Endothelial cell of umbilical vein (primary cell): Measurements from ENCODE around the gene TMEM273. TPM values are rescaled to one million over a fixed set of nuclear protein-coding genes. Genes with fewer than 3 reads are reported as not detected.

Source experiments
- BruUV-seq: library from RNA; stranded (reverse); fragments of 400-500 nt; replicated peaks from 2 replicates; lab custom pipeline; 2021; lab: Mats Ljungman, UMichigan
- CTCF ChIA-PET: fragments of 300-600, 350-600 bp; sonication (Branson Sonifier 250); formaldehyde crosslinking; loops from one replicate; lab custom pipeline; 2021; ENCODE audit warnings: antibody characterized with exemption, inconsistent platforms; lab: Charles Lee
- POLR2A ChIA-PET: fragments of 300-600, 350-600 bp; sonication (Branson Sonifier 250); formaldehyde crosslinking; loops from one replicate; lab custom pipeline; 2021; ENCODE audit warnings: antibody characterized with exemption, inconsistent platforms; lab: Charles Lee
- DNase-seq: peaks from one replicate; pipeline ENCODE4 v3.0.0-alpha.2; 2011; ENCODE audit warnings: low read depth, low spot score
- FAIRE-seq: peaks from 2 replicates; lab custom pipeline; 2011; peaks lifted over from hg19 to GRCh38; lab: Jason Lieb, UNC
- H2AFZ ChIP-seq: 2 replicates; pipeline ENCODE4 v1.6.0; 2012; ENCODE audit warnings: low read depth, low read length, control low read depth, inconsistent platforms
- H3K27ac ChIP-seq: 2 replicates; pipeline ENCODE4 v1.5.1; 2011; ENCODE audit warnings: low read depth, mild to moderate bottlenecking, control low read depth, low read length, moderate library complexity; ENCODE audit not compliant: insufficient read depth
- H3K27me3 ChIP-seq, 2 experiments: 2 replicates each; pipeline versions ENCODE4 v1.6.0 to v1.6.1; 2011; ENCODE audit warnings: low read length in 2 of 2, mixed read lengths in 1 of 2; ENCODE audit not compliant: control insufficient read depth in 2 of 2, insufficient read depth in 2 of 2
- H3K36me3 ChIP-seq, 2 experiments: 2 replicates in 1 of 2; 3 replicates in 1 of 2; pipeline ENCODE4 v1.5.1; 2011; ENCODE audit warnings: low read length in 2 of 2, mild to moderate bottlenecking in 1 of 2, moderate library complexity in 1 of 2; ENCODE audit not compliant: control insufficient read depth in 2 of 2, insufficient read depth in 2 of 2; ENCODE audit errors: extremely low read depth in 1 of 2
- H3K4me1 ChIP-seq: 3 replicates; pipeline ENCODE4 v1.5.1; 2011; ENCODE audit warnings: mild to moderate bottlenecking, low read length; ENCODE audit not compliant: control insufficient read depth, insufficient read depth; ENCODE audit errors: extremely low read depth
- H3K4me2 ChIP-seq: 2 replicates; pipeline ENCODE4 v1.6.1; 2011; ENCODE audit warnings: low read length, control low read depth, mixed read lengths; ENCODE audit not compliant: insufficient read depth
- H3K4me3 ChIP-seq, 3 experiments: fragments of 200-600 bp in 1 of 3; sonication (generic), shearing (Covaris generic) in 1 of 3; replicated peaks in 1 of 3; 2 replicates each; pipeline ENCODE4 v1.5.1; 2011 to 2016; ENCODE audit warnings: control low read depth in 3 of 3, low read length in 3 of 3, mild to moderate bottlenecking in 2 of 3, inconsistent platforms in 1 of 3, low read depth in 1 of 3, moderate library complexity in 1 of 3; ENCODE audit not compliant: insufficient read depth in 1 of 3
- H3K79me2 ChIP-seq: 2 replicates; pipeline ENCODE4 v1.6.0; 2012; ENCODE audit warnings: low read length, inconsistent platforms; ENCODE audit not compliant: control insufficient read depth, insufficient read depth
- H3K9ac ChIP-seq: replicated peaks from 2 replicates; pipeline ENCODE3; 2011; ENCODE audit warnings: low read length, control low read depth; ENCODE audit not compliant: insufficient read depth; ENCODE audit errors: extremely low read depth
- H3K9me1 ChIP-seq: replicated peaks from 3 replicates; pipeline ENCODE4 v1.6.0; 2011; ENCODE audit warnings: mild to moderate bottlenecking, low read length; ENCODE audit not compliant: control insufficient read depth, insufficient read depth; ENCODE audit errors: extremely low read depth
- H3K9me3 ChIP-seq: replicated peaks from 2 replicates; pipeline ENCODE4 v1.5.1; 2012; ENCODE audit warnings: low read length, inconsistent platforms; ENCODE audit not compliant: control insufficient read depth, insufficient read depth
- H4K20me1 ChIP-seq: replicated peaks from 2 replicates; pipeline ENCODE3; 2011; ENCODE audit warnings: mild to moderate bottlenecking, low read length; ENCODE audit not compliant: control insufficient read depth, insufficient read depth; ENCODE audit errors: extremely low read depth
- CTCF ChIP-seq, 2 donors: IDR thresholded peaks; 1 replicate in 1 of 2; 2 replicates in 1 of 2; pipeline ENCODE4 v1.5.1; 2011; ENCODE audit warnings: low read length in 2 of 2, mild to moderate bottlenecking in 2 of 2, moderate library complexity in 2 of 2, control low read depth in 1 of 2, inconsistent platforms in 1 of 2, low read depth in 1 of 2; ENCODE audit not compliant: insufficient read depth in 1 of 2; ENCODE audit errors: extremely low read depth in 1 of 2
- EZH2 ChIP-seq: IDR thresholded peaks from 2 replicates; pipeline ENCODE4 v1.6.1; 2012; ENCODE audit warnings: borderline replicate concordance, low read depth, mild to moderate bottlenecking, moderate library complexity, low read length, inconsistent platforms; ENCODE audit not compliant: severe bottlenecking
- GATA2 ChIP-seq: IDR thresholded peaks from 2 replicates; pipeline ENCODE4 v1.7.0; 2011; ENCODE audit warnings: low read depth, mild to moderate bottlenecking, moderate library complexity, mixed read lengths, low read length; ENCODE audit not compliant: insufficient read length, insufficient read depth
- MAX ChIP-seq: IDR thresholded peaks from 2 replicates; pipeline ENCODE4 v1.6.1; 2011; ENCODE audit not compliant: insufficient read depth, insufficient read length
- MYC ChIP-seq: IDR thresholded peaks from one replicate; pipeline ENCODE4 v1.6.1; 2011; ENCODE audit warnings: mild to moderate bottlenecking, low read depth, low read length
- dilution Hi-C: fragments of 300-500 bp; cut with MboI; formaldehyde crosslinking; loops from one replicate; pipeline ENCODE4 v1.15.0; 2019; ENCODE audit warnings: low sequenced_read_pairs; ENCODE audit not compliant: extremely low pct_ligation_motif_present
- intact Hi-C: fragments of 100-400 bp; cut with micrococcal nuclease; formaldehyde crosslinking; loops from one replicate; pipeline ENCODE4 v1.10.0; 2022
- polyA plus RNA-seq, 4 experiments: library from polyadenylated mRNA; depleted of rRNA in 3 of 4; stranded (reverse) in 3 of 4; unstranded in 1 of 4; fragments of >200 nt; gene quantifications; 2 replicates each; pipeline versions ENCODE4 v1.2.1 to v1.2.3, GENCODE V29; 2011 to 2012; ENCODE audit warnings: missing spikeins in 1 of 4
- total RNA-seq: library from RNA; stranded (reverse); gene quantifications from 2 replicates; pipeline ENCODE4 v1.2.3, GENCODE V29; 2021

The TMEM273 gene
- total and polyA plus RNA-seq, 2 donors (not counting 3 experiments of a cell fraction or from before 2014, with no cell fraction given), result 1.9 to 3.7 TPM

DNA sequence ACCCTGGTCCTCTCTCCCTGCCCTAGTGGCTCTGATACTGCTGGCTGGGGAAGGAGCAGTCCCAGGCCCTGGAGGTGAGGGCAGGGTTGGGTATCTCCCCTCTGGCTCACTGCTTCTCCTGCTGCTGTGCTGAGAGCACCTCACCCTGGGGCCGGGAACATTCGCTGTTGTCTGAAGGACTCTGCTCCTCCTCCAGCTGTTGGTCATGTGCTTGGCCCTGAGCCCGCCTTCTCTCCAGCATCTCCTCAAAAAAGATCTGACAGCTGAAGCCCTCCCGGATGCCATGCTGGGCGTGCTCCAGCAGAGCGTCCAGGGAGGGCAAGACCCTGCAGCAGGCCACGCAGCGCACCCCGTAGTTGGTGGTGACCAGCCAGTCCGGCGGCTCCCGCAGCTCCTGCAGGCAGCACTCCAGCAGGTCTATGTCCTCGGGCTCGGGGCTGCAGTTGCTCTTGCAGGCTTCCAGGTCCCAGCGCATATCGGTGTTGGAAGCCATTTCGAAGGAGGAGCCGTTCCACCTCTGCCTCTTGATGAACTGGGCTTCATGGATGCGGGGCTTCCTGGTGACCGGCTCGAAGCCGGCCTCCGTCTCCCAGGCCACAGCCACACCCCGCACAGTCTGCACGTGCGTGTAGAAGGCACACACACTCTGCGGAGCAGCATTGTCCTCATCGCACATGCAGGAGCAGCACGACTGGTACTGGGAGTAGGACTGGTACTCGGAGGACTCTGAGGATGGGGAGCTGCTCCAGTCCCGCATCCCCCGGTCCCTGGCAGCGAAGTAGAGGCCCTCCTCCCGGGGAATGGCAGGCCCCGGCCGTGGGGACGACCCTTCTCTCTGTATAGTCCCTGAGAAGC, 56.5 kb downstream of the TMEM273 start:
- TF ChIP-seq GATA2 (no peak), MAX (no peak), MYC (no peak), EZH2 (no peak), CTCF (IDR thresholded peaks at IDR 0.05; ENCODE audit: extremely low read depth in 1 of 2, insufficient read depth in 1 of 2, low read depth in 1 of 2, low read length in 2 of 2) (no peak)
- ChIA-PET POLR2A (no interaction called here), CTCF (interaction anchor here (0.9 kb wide), 1 partner anchor 7 kb away, joined by 3 read pairs; no protein-coding TSS in a partner anchor)
- H3K9me1 ChIP-seq, result no peaks in the 10 kb centered on the region
- DNase-seq (no peak), FAIRE-seq (no peak)
- peaks cover 0 to 4% of the 10 kb centered on the region in 2 experiments for H3K27me3 ChIP-seq
- no peak overlapping the region for H3K27ac ChIP-seq
- no peak overlapping the region for H3K4me3 ChIP-seq
- intact Hi-C loops (no loop called here), dilution Hi-C loops (no loop called here)
- H3K9ac ChIP-seq, result no peak overlapping the region
- H3K4me2 ChIP-seq, result no peak overlapping the region
- BruUV-seq, result no TSS peak
- H2AFZ ChIP-seq, result no peak overlapping the region
- H3K4me1 ChIP-seq, result no peaks in the 10 kb centered on the region
- no peaks in the 10 kb centered on the region for H3K79me2 ChIP-seq
- no peaks in the 10 kb centered on the region for H3K36me3 ChIP-seq
- no peaks in the 10 kb centered on the region for H4K20me1 ChIP-seq
- H3K9me3 ChIP-seq, result no peaks in the 10 kb centered on the region
